GM19468 (cell line): Measurements from ENCODE around the gene PITPNC1.
"Not testable (repeated sequence)": the region's sequence is repeated elsewhere in the genome, so short reads cannot be mapped to it uniquely, and the experiment has no call there.

Experiments used
- ATAC-seq: cut with Tn5 transposase; IDR thresholded peaks from one replicate; pipeline ENCODE4 v1.9.1; 2021; ENCODE audit warnings: mild to moderate bottlenecking, moderate library complexity, moderate number of reproducible peaks; ENCODE audit not compliant: unreplicated experiment; ENCODE audit errors: extremely low read depth

Gene PITPNC1

DNA sequence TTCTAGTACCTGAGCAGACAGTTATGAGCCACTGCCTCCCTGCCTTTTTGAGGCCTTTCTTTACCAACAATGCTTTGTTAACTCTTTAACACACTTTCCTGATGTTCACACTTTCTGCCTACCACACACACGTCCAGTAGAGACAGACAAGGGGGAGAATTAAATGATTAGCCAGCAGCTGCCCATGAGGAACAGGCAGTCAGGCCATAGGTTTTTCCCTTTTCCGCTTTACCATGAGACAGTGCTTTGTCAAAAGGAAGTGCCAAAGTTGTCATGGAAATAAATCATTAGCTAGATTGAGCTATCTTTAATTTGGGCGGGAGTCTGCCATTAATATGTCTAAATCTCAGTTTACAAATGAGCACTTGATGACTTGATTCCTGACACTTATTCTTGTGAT lies 102.1 kb downstream of the PITPNC1 start:
- no peak for ATAC-seq

DNA sequence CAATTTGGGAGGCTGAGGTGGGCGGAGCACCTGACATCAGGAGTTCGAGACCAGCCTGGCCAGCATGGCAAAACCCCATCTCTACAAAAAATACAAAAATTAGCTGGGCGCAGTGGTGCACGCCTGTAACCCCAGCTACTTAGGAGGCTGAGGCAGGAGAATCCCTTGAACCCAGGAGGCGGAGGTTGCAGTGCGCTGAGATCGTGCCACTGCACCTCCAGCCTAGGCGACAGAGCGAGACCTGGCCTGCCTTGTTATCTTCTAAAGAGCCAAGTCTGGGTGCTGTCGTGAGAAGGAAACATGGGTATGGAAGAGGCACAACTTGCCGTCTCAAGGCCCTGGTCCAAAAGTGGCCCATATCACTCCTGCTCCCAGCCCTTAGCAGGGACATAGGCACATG lies 103.9 kb downstream of the PITPNC1 start:
- not testable (repeated sequence) for ATAC-seq

DNA sequence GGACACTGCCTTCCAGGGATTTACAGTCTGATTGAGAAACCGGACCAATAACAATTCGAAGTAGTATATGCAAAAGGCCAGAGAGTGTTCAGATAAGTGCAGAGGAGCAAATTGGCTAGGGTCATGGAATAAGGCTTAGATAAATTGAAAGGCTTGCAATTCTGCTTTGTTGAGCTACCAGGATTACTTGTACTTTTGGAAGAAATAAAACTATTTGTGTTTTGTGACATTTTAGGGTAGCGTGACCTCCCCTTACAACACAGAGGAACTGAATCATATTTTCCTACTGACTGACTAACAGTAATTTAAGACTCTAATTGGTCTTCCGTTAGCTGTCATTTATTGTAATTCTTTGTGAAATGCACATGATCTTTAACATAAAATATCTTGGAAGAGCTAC lies 104.7 kb downstream of the PITPNC1 start:
- no peak for ATAC-seq

DNA sequence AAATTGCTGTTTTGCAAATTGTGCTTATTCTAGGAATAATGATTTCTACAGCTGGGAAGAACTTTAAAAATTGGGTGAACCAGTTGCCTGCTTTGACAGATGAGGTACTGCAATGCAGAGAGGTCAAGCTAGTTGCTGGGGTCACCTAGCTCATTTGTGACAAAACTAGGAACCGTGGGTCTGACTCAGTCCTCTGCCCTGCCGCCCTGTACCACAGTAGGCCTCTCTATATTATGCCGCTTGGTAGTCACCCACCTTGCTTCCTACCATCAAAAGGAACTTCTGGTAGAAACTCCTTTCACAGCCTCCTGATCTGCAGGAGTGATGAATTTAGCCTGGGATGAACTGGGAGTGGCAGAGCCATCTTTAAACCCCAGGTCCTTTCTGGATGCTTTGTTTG lies 105.7 kb downstream of the PITPNC1 start:
- no peak for ATAC-seq

DNA sequence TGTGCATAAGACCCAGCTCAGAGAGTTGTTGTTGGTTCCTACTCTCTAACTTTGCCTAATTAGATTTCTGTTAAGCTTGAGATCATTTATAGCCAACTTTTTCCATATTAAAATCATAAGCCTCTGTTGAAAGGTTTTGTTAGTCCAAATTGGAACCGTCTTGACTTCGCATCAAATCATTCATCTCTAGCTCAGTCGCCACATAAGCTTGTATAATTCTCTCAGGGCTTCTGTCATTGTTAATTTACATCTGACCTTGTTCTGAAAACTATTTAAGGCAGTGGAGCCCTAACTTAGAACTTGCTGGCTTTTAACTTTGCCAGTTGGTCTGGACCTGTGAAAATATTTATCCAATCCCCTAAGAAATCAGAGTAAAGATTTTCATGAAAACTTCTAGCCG lies 107.2 kb downstream of the PITPNC1 start:
- ATAC-seq, result no peak

DNA sequence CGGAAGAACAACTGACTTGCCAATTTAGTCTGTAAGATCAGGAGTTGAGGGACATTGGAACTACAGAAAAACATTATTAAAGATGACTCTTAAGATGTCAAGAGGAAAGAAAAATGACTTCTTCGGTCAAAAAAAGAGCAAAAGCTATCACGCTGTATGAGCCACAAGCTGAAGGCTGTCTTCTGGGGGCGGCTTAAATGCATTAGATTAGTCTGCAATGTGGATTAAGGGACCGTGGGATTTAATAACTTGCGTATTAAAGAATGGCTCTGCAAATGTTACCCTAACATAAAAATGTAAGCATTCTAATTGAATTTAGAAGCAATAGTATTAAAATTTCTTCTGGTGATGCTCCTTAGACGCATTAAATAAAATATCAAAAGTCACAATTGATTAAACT lies 108.6 kb downstream of the PITPNC1 start:
- no peak for ATAC-seq

DNA sequence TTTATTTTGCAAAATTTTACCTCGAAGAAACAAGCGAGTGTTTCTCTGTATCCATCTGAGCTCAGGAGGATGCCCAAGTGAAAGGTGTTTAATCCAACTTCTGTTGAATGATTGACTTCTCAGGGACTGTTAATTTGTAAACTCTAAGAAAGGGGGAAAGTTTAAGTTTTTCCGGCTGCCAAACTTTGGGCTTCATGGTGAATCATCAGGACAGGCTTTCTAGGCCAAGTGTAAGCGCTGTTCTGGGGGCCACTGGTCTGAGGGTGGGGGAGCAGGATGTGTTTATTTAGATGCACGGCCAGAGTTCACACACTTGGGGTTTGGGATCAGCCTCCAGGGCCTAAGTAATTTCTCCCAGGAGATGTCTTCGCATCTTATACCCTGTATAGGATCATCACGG lies 110.4 kb downstream of the PITPNC1 start:
- ATAC-seq, result no peak

DNA sequence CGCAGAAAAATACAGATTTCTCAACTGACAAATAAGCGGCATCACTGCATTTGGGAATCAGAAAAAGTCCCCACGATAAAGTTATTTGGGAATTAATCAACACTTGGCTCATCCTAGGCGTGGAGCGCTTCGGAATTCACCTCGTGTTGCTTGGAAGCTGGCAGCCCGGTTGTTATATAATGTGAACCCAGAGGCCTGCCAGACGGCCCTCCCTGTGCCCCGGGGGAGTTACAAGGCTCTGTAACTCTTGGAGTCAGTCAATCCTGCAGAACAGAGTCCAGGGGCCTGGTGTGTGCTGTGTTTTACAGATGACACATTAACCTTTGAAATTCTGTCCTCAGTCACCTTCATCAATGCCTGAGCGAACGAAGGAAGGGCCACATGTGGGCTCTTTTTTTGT lies 111.1 kb downstream of the PITPNC1 start:
- no peak for ATAC-seq

DNA sequence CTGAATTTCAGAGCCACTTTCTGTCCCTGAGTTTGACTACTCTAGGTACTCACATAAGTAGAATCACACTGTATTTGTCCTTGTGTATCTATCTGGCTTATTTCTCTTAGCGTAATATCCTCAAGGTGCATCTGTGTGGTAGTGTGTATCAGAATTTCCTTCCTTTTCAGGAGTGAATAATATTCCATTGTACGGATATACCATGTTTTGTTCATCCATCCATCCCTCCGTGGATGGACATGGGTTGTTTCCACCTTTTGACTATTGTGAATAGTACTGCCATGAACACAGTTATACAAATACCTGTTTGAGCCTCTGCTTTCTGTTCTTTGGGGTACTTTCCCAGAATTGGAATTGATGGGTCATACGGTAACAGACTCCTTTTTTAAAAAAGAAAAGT lies 111.7 kb downstream of the PITPNC1 start:
- no peak for ATAC-seq

DNA sequence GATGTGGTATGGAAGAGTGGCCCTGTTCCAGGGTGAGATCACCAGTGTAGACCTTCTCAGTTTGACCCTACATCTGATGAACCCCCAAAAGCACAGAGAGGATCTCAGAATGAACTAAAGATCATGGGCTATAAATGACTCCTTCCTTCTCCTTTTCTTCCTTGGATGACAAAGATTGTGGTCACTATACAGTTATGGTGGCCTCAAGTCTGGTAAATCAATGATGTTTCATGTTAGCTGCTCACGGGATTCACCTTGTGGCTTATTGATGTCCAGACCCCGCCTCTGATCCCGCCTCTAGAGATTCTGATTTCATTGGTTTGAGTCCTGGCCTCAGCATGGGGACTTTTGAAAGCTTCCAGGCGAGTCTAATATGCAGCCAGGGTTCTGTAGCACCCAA lies 112.2 kb downstream of the PITPNC1 start:
- no peak for ATAC-seq

DNA sequence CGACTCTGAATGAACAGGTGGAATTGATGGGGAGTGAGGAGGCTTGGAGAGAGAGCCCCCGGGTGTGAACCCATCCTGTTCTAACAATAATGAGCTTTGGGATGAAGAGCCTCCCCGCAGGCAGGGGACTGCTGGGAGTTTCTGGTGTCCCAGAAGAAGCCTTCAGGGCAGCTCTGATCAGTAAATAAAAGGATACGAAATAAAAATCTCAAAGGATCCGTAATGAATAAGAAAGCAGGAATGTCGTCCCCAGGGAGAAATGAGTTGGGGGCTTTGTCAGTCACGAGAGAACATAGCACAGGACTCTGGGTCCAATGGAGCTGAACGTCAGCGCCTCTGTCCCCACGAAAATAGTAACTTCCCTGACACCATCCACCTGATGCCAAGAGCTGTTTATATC lies 113.4 kb downstream of the PITPNC1 start:
- ATAC-seq, result no peak

DNA sequence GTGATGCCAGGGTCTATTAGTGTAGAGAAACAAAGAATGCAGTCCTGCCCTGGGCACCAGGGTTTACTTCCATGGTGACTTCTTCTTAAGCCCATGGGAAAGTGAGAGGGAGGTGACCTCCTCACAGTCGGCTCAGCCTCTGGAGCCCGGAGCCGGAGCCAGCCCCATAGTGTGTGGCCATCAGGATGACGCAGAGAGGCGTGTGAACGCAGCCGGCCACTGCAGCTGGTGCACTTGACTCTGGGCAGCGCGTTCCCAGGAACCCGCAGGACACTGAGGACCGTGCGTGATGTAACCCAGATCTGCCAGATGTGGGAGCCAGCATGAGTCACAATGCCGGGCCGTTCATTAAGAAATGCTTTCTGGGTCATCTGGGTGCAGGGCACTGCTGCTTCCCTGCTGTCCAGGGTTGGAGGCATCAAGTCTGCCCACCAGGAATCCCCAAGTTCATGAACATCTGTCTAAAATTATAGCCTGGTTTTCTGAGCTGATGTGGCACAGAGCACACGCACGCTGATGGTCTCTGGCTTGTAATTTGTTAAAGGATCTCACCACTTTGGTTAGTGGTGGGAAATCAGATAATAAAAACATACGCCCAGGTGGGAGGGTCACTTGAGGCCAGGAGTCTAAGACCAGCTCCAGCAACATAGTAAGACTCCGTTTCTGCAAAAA lies 114.1 kb downstream of the PITPNC1 start:
- no peak for ATAC-seq

DNA sequence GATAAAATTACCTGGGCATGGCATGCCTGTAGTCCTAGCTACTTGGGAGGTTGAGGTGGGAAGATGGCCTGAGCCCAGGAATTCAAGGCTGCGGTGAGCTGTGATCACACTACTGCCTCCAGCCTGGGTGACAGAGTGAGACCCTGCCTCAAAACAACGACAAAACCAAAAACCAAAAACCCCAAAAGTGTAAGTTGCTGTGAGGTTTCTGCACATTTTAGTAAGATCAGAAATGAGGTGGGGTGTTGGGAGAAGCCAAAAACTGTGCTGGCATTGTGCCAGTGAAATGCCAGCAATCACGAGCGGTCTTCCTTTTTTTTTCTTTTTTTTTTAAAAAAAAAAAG lies 114.6 kb downstream of the PITPNC1 start:
- no peak for ATAC-seq

DNA sequence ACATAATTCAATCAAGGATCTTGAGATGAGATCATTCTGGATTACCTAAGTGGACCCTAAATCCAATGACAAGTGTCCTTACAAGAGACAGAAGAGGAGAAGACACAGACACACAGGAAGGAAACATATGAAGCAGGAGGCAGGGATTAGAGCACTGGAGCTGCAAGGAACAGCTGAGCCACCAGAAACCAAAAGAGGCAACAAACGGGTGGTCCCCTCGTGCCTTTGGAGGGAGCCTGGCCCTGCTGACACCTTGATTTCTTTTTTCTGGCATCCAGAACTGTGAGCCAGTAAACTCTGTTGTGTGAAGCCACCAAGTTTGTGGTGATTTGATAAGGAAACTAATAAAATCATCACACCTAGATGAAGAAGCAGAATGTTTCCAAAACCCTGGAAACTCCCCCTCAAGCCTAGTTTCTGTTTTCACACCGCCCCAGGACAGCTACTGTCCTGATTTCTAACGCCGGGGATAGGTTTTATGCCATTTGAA lies 115.2 kb downstream of the PITPNC1 start:
- ATAC-seq, result no peak

DNA sequence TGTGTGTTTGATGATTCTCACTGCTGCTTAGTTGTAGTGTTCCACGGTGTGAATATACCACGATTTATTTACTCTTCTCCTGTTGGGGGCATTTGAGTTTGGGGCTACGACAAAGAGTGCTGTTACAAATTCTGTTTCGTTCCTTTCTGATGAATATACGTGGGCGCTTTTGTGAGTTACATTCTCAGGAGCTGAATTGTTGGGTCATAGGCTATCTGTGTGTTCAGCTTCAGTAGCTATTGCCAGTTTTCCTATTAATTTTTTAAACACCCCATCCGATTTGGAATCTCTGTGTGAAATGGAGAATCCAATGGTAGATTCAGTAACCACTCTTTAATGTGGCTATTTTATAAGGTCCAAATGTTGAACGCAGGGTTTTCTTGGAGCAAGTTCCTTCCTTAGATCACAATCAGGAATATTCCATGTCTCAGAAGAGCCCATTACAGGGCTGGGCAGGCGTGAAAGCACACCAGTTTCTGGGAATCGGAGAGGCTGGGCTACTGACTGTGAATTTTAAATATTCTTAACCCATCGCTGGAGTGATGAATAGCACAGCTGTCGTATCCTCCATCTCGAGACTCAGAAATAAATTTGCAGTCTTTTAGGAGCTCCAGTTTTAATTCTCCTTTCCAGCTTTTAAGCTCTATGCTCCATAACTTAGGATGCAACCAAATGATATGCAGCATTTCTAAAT lies 115.9 kb downstream of the PITPNC1 start:
- no peak for ATAC-seq

DNA sequence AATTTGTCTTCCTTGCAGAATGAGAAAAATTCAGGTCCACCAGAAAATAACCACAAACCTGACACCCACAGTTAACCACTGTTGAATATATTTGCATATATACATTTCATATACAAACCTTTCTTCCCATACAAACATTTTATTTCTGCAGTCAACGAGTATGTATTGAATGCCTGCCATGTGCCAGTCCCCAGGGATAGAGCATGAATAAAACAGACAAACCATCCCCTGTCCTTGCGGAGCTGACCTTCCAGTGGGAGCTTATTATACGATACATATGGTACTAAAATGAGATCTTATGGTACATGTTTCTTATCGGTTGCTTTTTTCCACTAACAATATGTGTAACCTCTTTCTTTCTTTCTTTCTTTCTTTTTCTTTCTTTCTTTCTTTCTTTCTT lies 116.7 kb downstream of the PITPNC1 start:
- no peak for ATAC-seq

DNA sequence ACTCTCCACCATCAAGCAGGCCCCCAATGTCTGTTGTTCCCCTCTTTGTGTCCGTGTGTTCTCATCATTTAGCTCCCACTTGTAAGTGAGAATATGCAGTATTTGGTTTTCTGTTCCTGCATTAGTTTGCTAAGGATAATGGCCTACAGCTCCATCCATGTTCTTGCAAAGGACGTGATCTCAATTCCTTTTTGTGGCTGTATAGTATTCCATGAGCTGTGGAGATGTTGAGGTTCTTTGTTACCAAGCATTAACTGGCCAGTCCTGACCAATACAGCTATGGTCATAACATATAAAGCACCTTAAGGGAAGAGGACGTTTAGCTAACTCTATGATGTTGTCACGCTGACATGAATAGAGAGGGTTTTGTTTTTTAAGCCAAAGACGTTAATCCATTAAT lies 118.5 kb downstream of the PITPNC1 start:
- ATAC-seq, result not testable (repeated sequence)

DNA sequence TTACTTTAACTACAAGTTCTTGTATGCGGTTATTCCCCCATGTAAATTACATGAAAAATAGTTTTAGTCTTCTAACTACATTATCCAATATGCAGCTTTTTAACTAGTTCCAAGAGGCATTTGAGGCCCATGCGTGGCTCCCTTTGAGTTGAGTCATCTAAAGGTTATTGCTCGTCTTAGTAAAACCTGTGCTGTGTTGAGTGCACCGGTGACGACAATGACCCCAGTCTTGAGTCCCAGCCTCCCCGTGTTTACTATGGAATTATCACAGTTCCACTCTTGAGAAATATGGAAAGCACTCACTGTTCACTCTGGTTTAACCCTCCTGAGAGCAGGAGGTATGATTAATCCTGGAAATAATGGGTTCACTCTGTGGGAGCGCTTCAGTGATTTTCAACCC lies 119.2 kb downstream of the PITPNC1 start:
- no peak for ATAC-seq

DNA sequence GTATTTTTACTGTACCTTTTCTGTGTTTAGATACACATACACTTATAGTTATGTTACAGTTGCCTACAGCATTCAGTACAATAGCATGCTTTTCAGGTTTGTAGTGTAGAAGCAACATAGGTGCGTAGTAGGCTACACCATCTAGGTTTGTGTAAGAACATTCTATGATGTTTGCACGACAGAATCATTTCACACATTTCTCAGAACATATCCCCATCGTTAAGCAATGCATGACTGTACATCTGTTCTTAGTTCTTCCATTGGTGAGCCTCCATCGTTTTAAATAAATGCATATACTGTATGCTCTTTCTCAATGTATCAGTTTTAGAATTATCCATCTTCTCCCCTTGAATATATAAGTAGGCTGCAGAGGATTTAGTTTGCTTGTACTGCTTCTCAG lies 122.6 kb downstream of the PITPNC1 start:
- ATAC-seq, result no peak

DNA sequence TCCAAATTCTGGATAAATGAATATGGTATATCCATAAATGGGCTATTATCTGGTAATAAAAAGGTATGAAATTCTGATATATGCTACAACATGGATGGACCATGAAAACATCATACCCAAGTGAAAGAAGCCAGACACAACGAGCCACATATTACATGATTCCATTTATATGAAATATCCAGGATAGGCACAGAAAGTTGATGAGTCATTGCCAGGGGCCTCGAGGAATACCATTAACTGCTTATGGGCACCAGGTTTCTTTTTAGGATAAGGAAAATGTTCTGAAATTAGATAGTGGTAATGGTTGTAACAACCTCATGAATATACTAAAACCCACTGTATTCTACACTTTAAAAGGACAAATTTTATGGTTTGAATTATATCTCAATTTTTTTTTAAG lies 123.2 kb downstream of the PITPNC1 start:
- no peak for ATAC-seq

DNA sequence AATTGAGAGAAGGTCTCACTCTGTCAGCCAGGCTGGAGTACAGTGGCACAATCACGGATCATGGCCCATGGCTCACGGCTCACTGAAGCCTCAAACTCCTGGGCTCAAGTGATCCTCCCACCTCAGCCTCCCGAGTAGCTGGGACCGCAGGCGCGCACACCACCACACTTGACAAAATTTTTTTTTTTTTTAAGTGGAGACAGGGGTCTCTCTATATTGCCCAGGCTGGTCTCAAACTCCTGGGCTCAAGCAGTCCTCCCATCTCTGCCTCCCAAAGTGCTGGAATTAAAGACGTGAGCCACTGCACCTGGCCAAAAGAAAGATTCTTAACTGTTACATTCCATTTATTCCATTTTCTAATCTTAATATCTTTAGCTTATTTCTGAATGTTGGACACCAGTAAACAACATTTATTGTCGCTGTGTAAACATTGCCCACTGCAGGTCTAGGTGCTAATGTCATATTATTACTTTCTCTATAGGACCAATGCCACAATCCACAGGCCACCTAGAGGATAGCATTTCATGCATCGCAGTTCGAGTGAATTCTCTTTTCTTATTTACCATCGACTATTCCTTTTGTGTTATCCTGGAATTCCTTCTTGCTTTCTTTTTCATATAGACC lies 123.7 kb downstream of the PITPNC1 start:
- ATAC-seq, result no peak

DNA sequence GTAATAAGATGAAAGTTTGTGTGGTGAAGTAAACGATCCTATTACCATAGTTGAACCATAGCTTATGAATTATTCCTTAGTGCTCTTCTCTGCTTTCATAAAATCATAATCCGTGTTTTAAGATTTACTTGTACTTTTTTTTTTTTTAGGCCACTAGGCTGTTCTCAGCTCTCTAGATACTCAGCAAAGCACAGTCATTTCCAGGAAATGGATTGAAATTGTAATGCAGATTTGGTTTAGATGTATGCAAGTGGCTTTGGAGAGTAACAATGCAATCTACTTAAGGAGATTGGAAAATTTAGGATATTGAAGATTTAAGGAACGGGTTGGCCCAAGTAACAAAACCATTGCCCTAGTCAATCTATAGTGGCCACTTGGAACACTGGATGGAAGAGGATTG lies 125.1 kb downstream of the PITPNC1 start:
- ATAC-seq, result no peak
